Mesendoderm (in vitro differentiated cells): ENCODE data around the gene SNAPC4.

Experiments
- DNase-seq: peaks from one replicate; pipeline ENCODE4 v3.0.0; 2013
- H2AK5ac ChIP-seq: 2 replicates; pipeline ENCODE4 v1.6.1; 2013; ENCODE audit warnings: low read length, inconsistent platforms
- H2BK120ac ChIP-seq: 2 replicates; pipeline ENCODE4 v1.6.1; 2013; ENCODE audit warnings: low read depth, mild to moderate bottlenecking, low read length, moderate library complexity, mixed read lengths
- H2BK15ac ChIP-seq: replicated peaks from 2 replicates; pipeline ENCODE4 v1.6.1; 2013; ENCODE audit warnings: low read depth, mild to moderate bottlenecking, moderate library complexity
- H2BK5ac ChIP-seq: 2 replicates; pipeline ENCODE4 v1.6.1; 2013; ENCODE audit warnings: low read length, inconsistent platforms
- H3K18ac ChIP-seq: 2 replicates; pipeline ENCODE4 v1.6.1; 2013; ENCODE audit warnings: mild to moderate bottlenecking, low read length, mixed read lengths
- H3K23ac ChIP-seq: one replicate; pipeline ENCODE4 v1.6.1; 2013; ENCODE audit warnings: low read length
- H3K27ac ChIP-seq: 2 replicates; pipeline ENCODE4 v1.5.1; 2013; ENCODE audit warnings: low read depth, mild to moderate bottlenecking, inconsistent platforms, low read length, moderate library complexity
- H3K27me3 ChIP-seq: 2 replicates; pipeline ENCODE4 v1.6.1; 2013; ENCODE audit warnings: low read length, control low read depth, mild to moderate bottlenecking, inconsistent platforms; ENCODE audit not compliant: insufficient read depth, poor library complexity
- H3K36me3 ChIP-seq: 2 replicates; pipeline ENCODE4 v1.6.1; 2013; ENCODE audit warnings: low read length, inconsistent platforms; ENCODE audit not compliant: control insufficient read depth, insufficient read depth
- H3K4ac ChIP-seq: one replicate; pipeline ENCODE4 v1.6.1; 2013; ENCODE audit warnings: low read depth, mild to moderate bottlenecking, low read length, moderate library complexity
- H3K4me1 ChIP-seq: 2 replicates; pipeline ENCODE4 v1.6.1; 2013; ENCODE audit warnings: low read depth, low read length, inconsistent platforms; ENCODE audit not compliant: control insufficient read depth
- H3K4me2 ChIP-seq: 2 replicates; pipeline ENCODE4 v1.6.1; 2013; ENCODE audit warnings: low read length
- H3K4me3 ChIP-seq: 2 replicates; pipeline ENCODE4 v1.5.1; 2013; ENCODE audit warnings: mild to moderate bottlenecking, low read length
- H3K56ac ChIP-seq: one replicate; pipeline ENCODE4 v1.6.1; 2013; ENCODE audit warnings: low read length
- H3K79me1 ChIP-seq: 2 replicates; pipeline ENCODE4 v1.6.1; 2013; ENCODE audit warnings: low read length, inconsistent platforms
- H3K79me2 ChIP-seq: 2 replicates; pipeline ENCODE4 v1.6.1; 2013; ENCODE audit warnings: mild to moderate bottlenecking, low read length; ENCODE audit not compliant: control insufficient read depth, insufficient read depth
- H3K9ac ChIP-seq: 2 replicates; pipeline ENCODE4 v1.6.1; 2013; ENCODE audit warnings: low read length, inconsistent platforms
- H4K5ac ChIP-seq: one replicate; pipeline ENCODE4 v1.6.1; 2013; ENCODE audit warnings: low read length
- H4K8ac ChIP-seq: one replicate; pipeline ENCODE4 v1.6.1; 2013; ENCODE audit warnings: low read depth, mild to moderate bottlenecking, control low read depth, low read length, moderate library complexity
- WGBS: extraction: QIAGEN DNeasy Blood & Tissue Kit; methylation state at CpG from one replicate; pipeline ENCODE4 v1.1.7; 2013; ENCODE audit warnings: low lambda C conversion rate, missing lambda C conversion rate; ENCODE audit not compliant: insufficient coverage; ENCODE audit errors: extremely low coverage; 5-methylcytosine and 5-hydroxymethylcytosine counted together

The SNAPC4 gene

GRCh38 chr9:136439481-136440408 lies 39.8 kb upstream of the SNAPC4 start, which contains the start of gene INPP5E:
Gene INPP5E (minus strand): TSS chr9:136439845. CDS start chr9:136439419, 426 bp downstream.
- peaks cover 6% of the 10 kb centered on the region for H3K79me2 ChIP-seq
- peaks cover 8% of the 10 kb centered on the region for H3K79me1 ChIP-seq
- peak within 1 kb of the TSS; percentile 89 for H3K9ac ChIP-seq
- H2BK15ac ChIP-seq: no peak within 1 kb of the TSS
- H4K5ac ChIP-seq: no peak within 1 kb of the TSS
- peak within 1 kb of the TSS; percentile 39 for H4K8ac ChIP-seq
- no CpG with 5 or more reads among the region's 90 CpGs for whole genome bisulfite sequencing
- no peak within 1 kb of the TSS for H2BK120ac ChIP-seq
- peak within 1 kb of the TSS; percentile 96 for H3K56ac ChIP-seq
- no peak within 1 kb of the TSS for H2AK5ac ChIP-seq
- peak; percentile 74 for DNase-seq
- H3K23ac ChIP-seq: peak within 1 kb of the TSS; percentile 66
- H3K4ac ChIP-seq: peak within 1 kb of the TSS; percentile 72
- H3K4me2 ChIP-seq: peak within 1 kb of the TSS; percentile 88
- H3K4me1 ChIP-seq: no peaks in the 10 kb centered on the region
- H3K36me3 ChIP-seq: peaks cover 2% of the 10 kb centered on the region
- peak within 1 kb of the TSS; percentile 43 for H3K18ac ChIP-seq
- H2BK5ac ChIP-seq: no peak within 1 kb of the TSS
- peak within 1 kb of the TSS; percentile 31 for H3K27ac ChIP-seq
- H3K27me3 ChIP-seq: no peaks in the 10 kb centered on the region
- peak within 1 kb of the TSS; percentile 85 for H3K4me3 ChIP-seq

GRCh38 chr9:136438548-136439480 lies 38.8 kb upstream of the SNAPC4 start:
- Histone ChIP-seq H3K18ac (peak overlapping the region; percentile 43), H3K56ac (peak overlapping the region; percentile 96), H2BK120ac (no peak overlapping the region), H3K27me3 (no peaks in the 10 kb centered on the region), H3K27ac (no peak overlapping the region), H3K4me1 (no peaks in the 10 kb centered on the region), H2BK15ac (no peak overlapping the region), H3K9ac (peak overlapping the region; percentile 89), H3K4me2 (peak overlapping the region; percentile 88), H3K36me3 (peaks cover 2% of the 10 kb centered on the region), H4K8ac (peak overlapping the region; percentile 39), H3K23ac (peak overlapping the region; percentile 66), H2AK5ac (no peak overlapping the region), H2BK5ac (no peak overlapping the region), H3K79me2 (peaks cover 6% of the 10 kb centered on the region), H3K4me3 (peak overlapping the region; percentile 85), H4K5ac (no peak overlapping the region), H3K79me1 (peaks cover 10% of the 10 kb centered on the region), H3K4ac (peak overlapping the region; percentile 72)
- DNase-seq: peak; percentile 48
- WGBS: no CpG with 5 or more reads among the region's 91 CpGs

GRCh38 chr9:136437839-136438547 lies 38.0 kb upstream of the SNAPC4 start:
- Histone ChIP-seq H4K8ac (no peak overlapping the region), H3K27me3 (no peaks in the 10 kb centered on the region), H3K79me2 (peaks cover 6% of the 10 kb centered on the region), H3K4me3 (peak overlapping the region; percentile 85), H3K23ac (peak overlapping the region; percentile 45), H3K18ac (no peak overlapping the region), H3K9ac (peak overlapping the region; percentile 89), H2BK120ac (no peak overlapping the region), H4K5ac (no peak overlapping the region), H3K4ac (no peak overlapping the region), H3K36me3 (peaks cover 2% of the 10 kb centered on the region), H3K79me1 (peaks cover 10% of the 10 kb centered on the region), H3K4me1 (no peaks in the 10 kb centered on the region), H2AK5ac (no peak overlapping the region), H3K56ac (peak overlapping the region; percentile 96), H3K4me2 (peak overlapping the region; percentile 88), H3K27ac (no peak overlapping the region), H2BK15ac (no peak overlapping the region), H2BK5ac (no peak overlapping the region)
- DNase-seq: no peak
- WGBS: no CpG with 5 or more reads among the region's 37 CpGs

- Histone ChIP-seq H3K9ac (peak overlapping the region; percentile 0), H2BK15ac (no peak overlapping the region), H4K5ac (no peak overlapping the region), H3K27ac (no peak overlapping the region), H4K8ac (no peak overlapping the region), H3K4ac (no peak overlapping the region), H3K4me3 (no peak overlapping the region), H3K4me2 (no peak overlapping the region), H3K23ac (no peak overlapping the region), H3K4me1 (no peaks in the 10 kb centered on the region), H3K36me3 (peaks cover 2% of the 10 kb centered on the region), H3K79me2 (peaks cover 6% of the 10 kb centered on the region), H2BK120ac (no peak overlapping the region), H3K79me1 (peaks cover 10% of the 10 kb centered on the region), H3K27me3 (no peaks in the 10 kb centered on the region), H2AK5ac (no peak overlapping the region), H2BK5ac (no peak overlapping the region), H3K56ac (no peak overlapping the region), H3K18ac (no peak overlapping the region)
- no peak for DNase-seq
- no CpG with 5 or more reads among the region's 8 CpGs for WGBS
These were observed 37.5 kb upstream of the SNAPC4 start for GRCh38 chr9:136437430-136437829.

- Histone ChIP-seq H3K79me1 (peaks cover 10% of the 10 kb centered on the region), H3K4me2 (no peak overlapping the region), H2BK5ac (no peak overlapping the region), H3K4ac (no peak overlapping the region), H2AK5ac (no peak overlapping the region), H3K36me3 (no peaks in the 10 kb centered on the region), H3K79me2 (peaks cover 6% of the 10 kb centered on the region), H3K9ac (no peak overlapping the region), H2BK120ac (no peak overlapping the region), H4K8ac (no peak overlapping the region), H2BK15ac (no peak overlapping the region), H3K18ac (no peak overlapping the region), H3K4me1 (no peaks in the 10 kb centered on the region), H4K5ac (no peak overlapping the region), H3K27me3 (no peaks in the 10 kb centered on the region), H3K56ac (no peak overlapping the region), H3K23ac (no peak overlapping the region), H3K27ac (no peak overlapping the region), H3K4me3 (no peak overlapping the region)
- DNase-seq: no peak
- no CpG with 5 or more reads among the region's 25 CpGs for WGBS
These were observed 36.2 kb upstream of the SNAPC4 start for GRCh38 chr9:136436055-136436634.
